ENCODE measurements around the gene CD276. TPM values are rescaled to one million over a fixed set of nuclear protein-coding genes. Genes with fewer than 3 reads are reported as not detected.

Gene CD276
- total and polyA plus RNA-seq, 3 experiments from 2014 or later: 1.9 to 2.4 TPM; not detected in 1

DNA sequence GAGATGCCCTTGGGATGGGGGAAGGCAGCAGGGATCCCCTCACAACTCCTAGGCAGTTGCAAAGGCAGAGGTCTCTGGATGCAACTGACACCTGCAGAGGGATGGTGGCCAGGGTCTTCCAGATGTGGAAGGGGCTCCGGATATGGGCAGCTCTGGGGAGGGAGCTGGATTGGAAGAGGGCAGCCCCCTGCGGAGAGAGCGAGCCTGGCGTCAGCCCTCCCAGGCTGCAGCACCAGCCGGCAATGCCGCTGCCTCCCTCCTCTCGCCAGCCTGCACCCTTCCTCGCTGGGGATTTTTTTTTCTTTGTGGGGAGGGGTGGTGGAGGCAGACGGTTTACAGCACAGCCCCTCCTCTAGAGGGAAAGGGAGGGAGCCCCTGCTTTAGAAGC is 67.3 kb downstream of the CD276 start:
- Mint-ChIP-seq H3K9me3 (peaks cover 0 to 4% (median 0%) of the 10 kb centered on the region in 5 donors), H3K27ac (no peak overlapping the region), H3K27me3 (peaks cover 53% of the 10 kb centered on the region in 2 donors), H3K4me1 (peaks cover 0 to 12% (median 2%) of the 10 kb centered on the region in 3 donors), H3K4me3 (peak overlapping the region in 2 of 7 donors; percentile 34 to 43), H3K36me3 (no peaks in the 10 kb centered on the region)
- no peaks in the 10 kb centered on the region for H3K9me3 ChIP-seq (ENCODE audit: low read length)
- H3K27ac ChIP-seq (ENCODE audit: low read depth, low read length): no peak overlapping the region
- H3K27me3 ChIP-seq (ENCODE audit: insufficient read depth, low read length, poor library complexity, severe bottlenecking): no peaks in the 10 kb centered on the region
- no peaks in the 10 kb centered on the region for H3K36me3 ChIP-seq (ENCODE audit: insufficient read depth, low read length)
- CTCF ChIA-PET: no interaction called here
- H3K4me3 ChIP-seq (ENCODE audit: low read length): no peak overlapping the region
- no peaks in the 10 kb centered on the region for H3K4me1 ChIP-seq (ENCODE audit: insufficient read depth, low read length)
- POLR2A ChIA-PET: no interaction called here
- DNase-seq: no peak

DNA sequence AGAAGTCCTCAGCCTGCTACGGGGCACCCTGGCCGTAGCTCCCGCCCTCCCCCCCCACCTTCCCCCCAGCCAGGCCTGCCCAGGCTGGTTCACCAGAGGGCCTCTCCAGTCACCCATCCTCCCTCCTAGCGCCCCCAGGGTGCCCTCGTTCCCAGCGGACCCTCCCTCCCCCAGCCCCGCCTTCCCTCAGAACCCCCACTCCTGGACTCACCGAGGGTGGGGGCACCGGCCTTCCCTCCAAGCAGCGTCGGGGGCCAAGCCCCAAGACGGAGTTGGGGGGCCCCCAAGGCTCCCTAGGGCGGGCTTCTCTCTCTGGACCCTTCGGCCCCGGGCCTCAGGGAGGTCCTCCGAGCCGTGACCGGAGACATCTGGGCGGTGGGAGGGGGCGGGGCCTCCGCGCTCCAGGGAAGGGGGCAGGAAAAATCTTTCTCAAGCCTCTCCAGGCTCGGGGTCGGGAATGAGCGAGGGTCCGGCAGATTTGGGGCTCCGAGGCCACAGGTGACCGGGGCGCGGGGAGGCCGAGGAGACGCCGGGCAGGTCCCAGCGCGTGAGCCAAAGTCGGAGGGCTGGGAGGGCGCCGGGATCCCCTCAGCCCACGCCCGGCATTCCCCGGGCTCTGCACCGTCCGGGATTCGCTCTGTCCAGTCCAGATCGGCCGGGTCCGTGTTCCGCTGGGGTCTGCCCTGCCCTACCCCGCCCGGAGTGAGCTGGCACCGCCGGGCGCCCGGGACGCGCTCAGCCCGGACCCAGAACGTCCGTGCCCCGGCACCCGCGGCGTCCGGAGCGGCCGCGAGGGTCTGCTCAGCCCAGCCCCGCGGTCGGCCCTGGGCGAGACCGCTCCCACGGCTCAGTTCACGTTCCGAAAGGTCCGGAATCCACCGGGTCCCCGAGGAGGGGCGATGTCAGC is 68.0 kb downstream of the CD276 start:
- no peak overlapping the region for H3K4me3 ChIP-seq (ENCODE audit: low read length)
- Mint-ChIP-seq H3K4me3 (peak overlapping the region in 1 of 7 donors; percentile 32), H3K36me3 (no peaks in the 10 kb centered on the region), H3K9me3 (peaks cover 0 to 4% (median 0%) of the 10 kb centered on the region in 5 donors), H3K4me1 (peaks cover 0 to 12% (median 2%) of the 10 kb centered on the region in 3 donors), H3K27ac (no peak overlapping the region), H3K27me3 (peaks cover 48 to 51% of the 10 kb centered on the region in 2 donors)
- CTCF ChIA-PET: no interaction called here
- no peaks in the 10 kb centered on the region for H3K27me3 ChIP-seq (ENCODE audit: insufficient read depth, low read length, poor library complexity, severe bottlenecking)
- H3K9me3 ChIP-seq (ENCODE audit: low read length): no peaks in the 10 kb centered on the region
- H3K27ac ChIP-seq (ENCODE audit: low read depth, low read length): no peak overlapping the region
- H3K4me1 ChIP-seq (ENCODE audit: insufficient read depth, low read length): no peaks in the 10 kb centered on the region
- H3K36me3 ChIP-seq (ENCODE audit: insufficient read depth, low read length): no peaks in the 10 kb centered on the region
- POLR2A ChIA-PET: no interaction called here
- no peak for DNase-seq

DNA sequence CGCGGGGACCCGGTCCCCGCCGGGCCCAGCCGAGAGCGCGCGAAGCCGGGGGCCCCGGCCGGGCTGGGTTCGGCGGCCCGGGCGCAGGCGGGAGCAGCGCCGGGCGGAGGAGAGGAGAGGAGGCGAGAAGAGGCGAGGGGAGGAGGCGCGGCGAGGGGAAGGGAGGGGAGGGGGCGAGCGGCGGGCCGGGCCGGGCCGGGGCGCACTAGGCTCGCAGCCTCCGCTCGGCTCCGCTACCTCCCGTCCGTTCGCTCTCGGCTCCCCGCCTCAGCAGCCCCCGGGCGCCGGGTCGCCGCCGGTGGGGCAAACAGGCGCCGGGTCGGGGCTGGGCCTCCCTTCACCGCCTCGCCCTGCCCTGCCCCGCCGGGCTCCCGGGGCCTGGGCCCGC is 68.6 kb downstream of the CD276 start:
- no peak overlapping the region for H3K4me3 Mint-ChIP-seq
- H3K4me1 ChIP-seq (ENCODE audit: insufficient read depth, low read length): no peaks in the 10 kb centered on the region
- peaks cover 43 to 54% of the 10 kb centered on the region in 2 donors for H3K27me3 Mint-ChIP-seq
- H3K9me3 Mint-ChIP-seq: peaks cover 0 to 4% (median 0%) of the 10 kb centered on the region in 5 donors
- H3K36me3 ChIP-seq (ENCODE audit: insufficient read depth, low read length): no peaks in the 10 kb centered on the region
- no peaks in the 10 kb centered on the region for H3K9me3 ChIP-seq (ENCODE audit: low read length)
- CTCF ChIA-PET: no interaction called here
- POLR2A ChIA-PET: no interaction called here
- no peak overlapping the region for H3K27ac ChIP-seq (ENCODE audit: low read depth, low read length)
- no peak overlapping the region for H3K27ac Mint-ChIP-seq
- peaks cover 0 to 12% (median 2%) of the 10 kb centered on the region in 3 donors for H3K4me1 Mint-ChIP-seq
- DNase-seq: no peak
- no peaks in the 10 kb centered on the region for H3K27me3 ChIP-seq (ENCODE audit: insufficient read depth, low read length, poor library complexity, severe bottlenecking)
- no peak overlapping the region for H3K4me3 ChIP-seq (ENCODE audit: low read length)
- no peaks in the 10 kb centered on the region for H3K36me3 Mint-ChIP-seq

DNA sequence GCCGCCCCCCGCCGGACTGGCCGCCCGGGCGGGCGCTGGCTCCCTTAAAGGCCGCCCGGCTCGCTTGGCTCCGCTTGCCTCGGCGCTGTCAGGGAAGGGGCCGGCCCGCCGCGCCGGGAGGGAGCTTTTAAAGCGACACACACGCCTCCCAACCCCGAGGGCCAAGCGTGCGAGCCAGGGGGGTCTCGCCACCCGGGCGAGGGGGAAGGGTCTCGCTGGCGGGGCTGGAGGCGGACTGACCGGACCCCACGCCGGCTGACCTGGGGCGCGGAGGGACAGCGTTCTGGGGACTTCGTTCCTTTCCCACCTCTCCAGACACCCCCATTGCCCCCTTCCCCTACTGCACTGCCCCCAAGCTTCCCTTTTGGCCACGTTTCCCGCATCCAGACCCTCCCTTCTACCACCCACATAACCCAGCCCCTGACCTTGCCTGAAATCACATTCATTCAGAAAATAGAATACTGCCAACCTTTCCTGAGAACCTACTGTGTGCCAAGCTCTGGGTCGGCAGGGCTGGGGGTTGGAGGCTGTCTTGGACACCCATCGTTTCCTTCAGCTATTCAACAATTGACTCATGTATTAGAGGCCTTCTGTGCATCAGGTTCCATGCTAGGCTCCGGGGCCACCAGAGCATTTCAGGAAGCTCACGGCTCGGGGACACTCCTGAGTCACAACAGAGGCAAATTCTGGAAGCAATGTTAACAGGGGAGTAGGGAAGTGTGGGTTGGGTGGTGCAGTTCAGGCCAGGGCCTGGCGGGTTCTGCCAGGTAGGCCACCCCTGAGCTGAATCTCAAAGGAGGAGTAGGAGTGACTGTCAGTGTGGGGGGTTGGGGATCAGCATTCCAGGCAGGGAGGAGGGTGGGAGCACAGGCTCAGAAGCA is 69.3 kb downstream of the CD276 start, which contains the start of gene INSYN1:
Gene INSYN1 (minus strand): TSS at position 102 of the 881 bp plus-strand sequence. CDS start 2,221 bp downstream, outside the sequence.
- Histone ChIP-seq H3K36me3 (ENCODE audit: insufficient read depth, low read length) (no peaks in the 10 kb centered on the region), H3K27ac (ENCODE audit: low read depth, low read length) (no peak within 1 kb of the TSS), H3K9me3 (ENCODE audit: low read length) (no peaks in the 10 kb centered on the region), H3K4me1 (ENCODE audit: insufficient read depth, low read length) (no peaks in the 10 kb centered on the region), H3K4me3 (ENCODE audit: low read length) (no peak within 1 kb of the TSS), H3K27me3 (ENCODE audit: insufficient read depth, low read length, poor library complexity, severe bottlenecking) (no peaks in the 10 kb centered on the region)
- peaks cover 0 to 4% (median 0%) of the 10 kb centered on the region in 5 donors for H3K9me3 Mint-ChIP-seq
- peak within 1 kb of the TSS in 1 of 8 donors; percentile 48 for H3K27ac Mint-ChIP-seq
- no peak for DNase-seq
- peaks cover 0 to 12% (median 2%) of the 10 kb centered on the region in 3 donors for H3K4me1 Mint-ChIP-seq
- H3K27me3 Mint-ChIP-seq: peaks cover 42 to 55% of the 10 kb centered on the region in 2 donors
- H3K4me3 Mint-ChIP-seq: peak within 1 kb of the TSS in 4 of 7 donors; percentile 6 to 59 (median 35)
- POLR2A ChIA-PET: no interaction called here
- H3K36me3 Mint-ChIP-seq: no peaks in the 10 kb centered on the region
- CTCF ChIA-PET: no interaction called here

DNA sequence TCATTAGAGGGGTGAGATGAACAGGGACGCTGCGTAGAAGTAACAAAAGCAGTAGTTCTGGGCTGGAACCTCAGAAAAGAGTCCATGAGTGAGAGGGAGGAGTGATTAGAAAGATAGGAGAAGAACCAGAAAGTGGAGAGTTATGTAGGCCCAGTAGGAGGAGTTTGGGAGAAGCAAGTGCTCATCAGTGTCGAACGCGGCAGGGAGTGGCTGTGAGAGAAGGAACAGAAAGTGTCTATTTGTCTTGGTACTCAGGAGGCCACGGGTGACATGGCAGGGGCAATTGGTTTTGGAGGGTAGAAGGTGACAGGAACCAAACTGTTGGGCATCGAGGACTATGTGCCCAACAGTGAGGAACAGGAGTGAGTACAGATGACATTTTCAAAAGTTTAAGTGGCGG is 70.3 kb downstream of the CD276 start:
- Histone ChIP-seq H3K4me3 (ENCODE audit: low read length) (no peak overlapping the region), H3K27ac (ENCODE audit: low read depth, low read length) (no peak overlapping the region), H3K9me3 (ENCODE audit: low read length) (no peaks in the 10 kb centered on the region), H3K36me3 (ENCODE audit: insufficient read depth, low read length) (no peaks in the 10 kb centered on the region), H3K4me1 (ENCODE audit: insufficient read depth, low read length) (no peaks in the 10 kb centered on the region), H3K27me3 (ENCODE audit: insufficient read depth, low read length, poor library complexity, severe bottlenecking) (no peaks in the 10 kb centered on the region)
- POLR2A ChIA-PET: no interaction called here
- no peaks in the 10 kb centered on the region for H3K36me3 Mint-ChIP-seq
- CTCF ChIA-PET: no interaction called here
- H3K27me3 Mint-ChIP-seq: peaks cover 35 to 48% of the 10 kb centered on the region in 2 donors
- no peak for DNase-seq
- H3K4me1 Mint-ChIP-seq: peaks cover 0 to 12% (median 2%) of the 10 kb centered on the region in 3 donors
- H3K4me3 Mint-ChIP-seq: no peak overlapping the region
- H3K9me3 Mint-ChIP-seq: peaks cover 0 to 4% (median 0%) of the 10 kb centered on the region in 5 donors
- no peak overlapping the region for H3K27ac Mint-ChIP-seq

DNA sequence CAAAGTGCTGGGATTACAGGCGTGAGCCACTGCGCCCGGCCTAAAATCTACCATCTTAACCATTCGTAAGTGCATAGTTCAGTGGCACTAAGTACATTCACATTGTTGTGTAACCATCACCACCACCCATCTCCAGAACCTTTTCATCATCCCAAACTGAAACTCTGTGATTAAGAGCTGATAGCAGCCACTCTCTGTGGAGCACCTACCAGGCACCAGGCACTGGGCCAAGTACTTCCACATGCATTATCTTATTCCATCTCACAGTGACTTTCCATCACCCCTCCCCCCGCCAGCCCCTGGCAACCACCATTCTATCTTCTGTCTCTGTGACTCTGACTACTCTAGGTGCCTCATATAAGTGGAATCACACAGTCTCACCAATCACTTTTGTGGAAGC is 71.3 kb downstream of the CD276 start:
- Histone ChIP-seq H3K4me1 (ENCODE audit: insufficient read depth, low read length) (no peaks in the 10 kb centered on the region), H3K36me3 (ENCODE audit: insufficient read depth, low read length) (no peaks in the 10 kb centered on the region), H3K27me3 (ENCODE audit: insufficient read depth, low read length, poor library complexity, severe bottlenecking) (no peaks in the 10 kb centered on the region), H3K9me3 (ENCODE audit: low read length) (no peaks in the 10 kb centered on the region), H3K4me3 (ENCODE audit: low read length) (no peak overlapping the region), H3K27ac (ENCODE audit: low read depth, low read length) (no peak overlapping the region)
- H3K4me1 Mint-ChIP-seq: peaks cover 0 to 12% (median 2%) of the 10 kb centered on the region in 3 donors
- peaks cover 24 to 37% of the 10 kb centered on the region in 2 donors for H3K27me3 Mint-ChIP-seq
- no peak for DNase-seq
- CTCF ChIA-PET: no interaction called here
- no peak overlapping the region for H3K27ac Mint-ChIP-seq
- POLR2A ChIA-PET: no interaction called here
- no peak overlapping the region for H3K4me3 Mint-ChIP-seq
- peaks cover 0 to 4% (median 0%) of the 10 kb centered on the region in 5 donors for H3K9me3 Mint-ChIP-seq
- no peaks in the 10 kb centered on the region for H3K36me3 Mint-ChIP-seq

DNA sequence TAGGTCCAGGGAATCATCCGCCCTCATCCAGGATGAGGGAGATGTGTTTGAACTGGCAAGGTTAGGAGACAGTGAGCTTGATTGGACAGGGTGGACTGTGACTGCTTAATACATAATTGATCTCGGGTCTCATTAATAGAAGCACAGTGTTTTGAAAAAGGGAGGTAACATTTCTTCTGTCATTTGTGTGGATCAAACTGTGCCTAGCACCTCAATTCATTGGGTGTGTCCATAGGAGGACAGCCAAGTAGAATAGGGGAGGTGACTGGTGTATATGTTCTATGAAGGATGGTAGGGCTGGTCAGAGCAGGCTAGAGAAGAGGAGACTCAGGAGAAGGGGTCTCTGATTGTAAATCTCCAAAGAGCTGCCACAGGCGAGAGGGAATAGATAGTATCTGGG is 71.8 kb downstream of the CD276 start:
- no peak for DNase-seq
- no peaks in the 10 kb centered on the region for H3K36me3 Mint-ChIP-seq
- H3K4me3 Mint-ChIP-seq: no peak overlapping the region
- ChIA-PET POLR2A (no interaction called here), CTCF (no interaction called here)
- no peaks in the 10 kb centered on the region for H3K27me3 ChIP-seq (ENCODE audit: insufficient read depth, low read length, poor library complexity, severe bottlenecking)
- no peaks in the 10 kb centered on the region for H3K9me3 ChIP-seq (ENCODE audit: low read length)
- no peak overlapping the region for H3K4me3 ChIP-seq (ENCODE audit: low read length)
- no peak overlapping the region for H3K27ac Mint-ChIP-seq
- no peak overlapping the region for H3K27ac ChIP-seq (ENCODE audit: low read depth, low read length)
- no peaks in the 10 kb centered on the region for H3K4me1 ChIP-seq (ENCODE audit: insufficient read depth, low read length)
- H3K4me1 Mint-ChIP-seq: peaks cover 0 to 12% (median 2%) of the 10 kb centered on the region in 3 donors
- no peaks in the 10 kb centered on the region for H3K36me3 ChIP-seq (ENCODE audit: insufficient read depth, low read length)
- H3K9me3 Mint-ChIP-seq: peaks cover 0 to 4% (median 0%) of the 10 kb centered on the region in 5 donors
- peaks cover 20 to 36% of the 10 kb centered on the region in 2 donors for H3K27me3 Mint-ChIP-seq

DNA sequence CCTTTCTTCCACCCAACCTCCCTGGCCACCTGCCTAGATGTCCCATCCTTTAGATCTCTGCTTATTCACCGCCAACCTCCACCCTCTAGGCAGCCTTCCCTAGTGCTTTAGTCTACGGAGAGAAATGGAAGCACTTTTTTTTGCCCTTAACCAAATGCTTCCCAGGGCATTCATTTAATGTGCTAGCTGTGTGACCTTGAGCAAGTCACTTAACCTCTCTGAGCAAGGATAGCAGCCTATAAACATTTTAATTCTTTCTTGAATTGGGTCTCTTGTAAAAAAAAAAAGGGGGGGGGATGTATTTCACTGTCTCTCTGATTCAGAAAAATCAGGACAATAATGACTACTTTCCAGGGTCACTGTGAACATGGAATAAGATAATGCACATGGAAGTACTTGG is 72.2 kb downstream of the CD276 start:
- ChIA-PET CTCF (no interaction called here), POLR2A (no interaction called here)
- peaks cover 0 to 10% (median 1%) of the 10 kb centered on the region in 3 donors for H3K4me1 Mint-ChIP-seq
- no peak overlapping the region for H3K4me3 ChIP-seq (ENCODE audit: low read length)
- H3K36me3 Mint-ChIP-seq: no peaks in the 10 kb centered on the region
- DNase-seq: no peak
- peaks cover 0 to 4% (median 0%) of the 10 kb centered on the region in 5 donors for H3K9me3 Mint-ChIP-seq
- no peak overlapping the region for H3K27ac Mint-ChIP-seq
- H3K27ac ChIP-seq (ENCODE audit: low read depth, low read length): no peak overlapping the region
- H3K4me1 ChIP-seq (ENCODE audit: insufficient read depth, low read length): no peaks in the 10 kb centered on the region
- no peaks in the 10 kb centered on the region for H3K36me3 ChIP-seq (ENCODE audit: insufficient read depth, low read length)
- no peaks in the 10 kb centered on the region for H3K9me3 ChIP-seq (ENCODE audit: low read length)
- no peaks in the 10 kb centered on the region for H3K27me3 ChIP-seq (ENCODE audit: insufficient read depth, low read length, poor library complexity, severe bottlenecking)
- peaks cover 18 to 33% of the 10 kb centered on the region in 2 donors for H3K27me3 Mint-ChIP-seq
- H3K4me3 Mint-ChIP-seq: no peak overlapping the region
